SU-DHL-6 (cell line): Measurements from ENCODE around the gene POU2AF3.

ENCODE experiments used
- H2AFZ ChIP-seq: fragments of 200-600 bp; sonication (generic); 2 replicates; pipeline ENCODE4 v1.6.1; 2014; ENCODE audit warnings: low read depth, mild to moderate bottlenecking, moderate library complexity, mixed read lengths, antibody characterized with exemption, low read length; ENCODE audit not compliant: severe bottlenecking
- H3F3A ChIP-seq: fragments of 200-600 bp; shearing (Covaris generic); 2 replicates; pipeline ENCODE4 v1.6.0; 2016; ENCODE audit warnings: antibody characterized with exemption, mild to moderate bottlenecking; ENCODE audit not compliant: insufficient read depth
- H3K27ac ChIP-seq: fragments of 200-600 bp; sonication (generic); 2 replicates; pipeline ENCODE4 v1.5.1; 2016; ENCODE audit warnings: low read depth, mild to moderate bottlenecking, low read length, moderate library complexity, mixed read lengths
- H3K27me3 ChIP-seq: fragments of 200-600 bp; sonication (generic), shearing (Covaris generic); 2 replicates; pipeline ENCODE4 v1.6.0; 2014; ENCODE audit warnings: mild to moderate bottlenecking, low read length
- H3K36me3 ChIP-seq: fragments of 200-600 bp; sonication (generic); 2 replicates; pipeline ENCODE4 v1.6.1; 2014; ENCODE audit warnings: mild to moderate bottlenecking, low read length, mixed read lengths
- H3K4me2 ChIP-seq: fragments of 300-600, 200-600 bp; shearing (Covaris generic), sonication (generic); 2 replicates; pipeline ENCODE4 v1.6.0; 2014; ENCODE audit warnings: low read length, low read depth, mild to moderate bottlenecking; ENCODE audit not compliant: poor library complexity, severe bottlenecking
- H3K4me3 ChIP-seq: fragments of 200-600 bp; sonication (generic); 2 replicates; pipeline ENCODE4 v1.5.1; 2014; ENCODE audit warnings: antibody characterized with exemption, low read length, mild to moderate bottlenecking, mixed read lengths; ENCODE audit not compliant: insufficient read depth, poor library complexity, severe bottlenecking
- H3K79me2 ChIP-seq: fragments of 200-600 bp; sonication (generic); 2 replicates; pipeline ENCODE4 v1.6.1; 2014; ENCODE audit warnings: mild to moderate bottlenecking, low read length, moderate library complexity; ENCODE audit not compliant: insufficient read depth
- H3K9ac ChIP-seq: fragments of 200-600 bp; sonication (generic); 2 replicates; pipeline ENCODE4 v1.7.0; 2014; ENCODE audit warnings: mild to moderate bottlenecking, low read length
- H3K9me2 ChIP-seq: fragments of 200-600 bp; sonication (generic); replicated peaks from 2 replicates; pipeline ENCODE4 v1.6.1; 2014; ENCODE audit warnings: low read length; ENCODE audit not compliant: insufficient read depth
- H3K9me3 ChIP-seq: fragments of 200-600 bp; sonication (generic); 2 replicates; pipeline ENCODE4 v1.6.1; 2014; ENCODE audit warnings: low read length, mixed read lengths; ENCODE audit not compliant: insufficient read depth
- H4K20me1 ChIP-seq: fragments of 200-600 bp; sonication (generic); 2 replicates; pipeline ENCODE4 v1.6.1; 2014; ENCODE audit warnings: low read depth, mild to moderate bottlenecking, antibody characterized with exemption, low read length, moderate library complexity, mixed read lengths
- CTCF ChIP-seq: fragments of 200-600 bp; sonication (generic); IDR thresholded peaks from one replicate; pipeline ENCODE4 v1.5.1; 2017; ENCODE audit warnings: antibody characterized with exemption, mild to moderate bottlenecking, low read length, moderate library complexity; ENCODE audit not compliant: insufficient read depth, poor library complexity, severe bottlenecking
- EZH2phosphoT487 ChIP-seq: fragments of 200-600 bp; sonication (generic), shearing (Covaris generic); conservative IDR thresholded peaks from 2 replicates; pipeline ENCODE4 v1.6.1; 2018; ENCODE audit warnings: mild to moderate bottlenecking, antibody characterized with exemption, low read length, moderate library complexity, mixed read lengths

Gene POU2AF3

GRCh38 chr11:111322534-111322933, 24.2 kb downstream of the POU2AF3 start:
- no peaks in the 10 kb centered on the region for H3K36me3 ChIP-seq
- no peaks in the 10 kb centered on the region for H3K27me3 ChIP-seq
- H3K9ac ChIP-seq: no peak overlapping the region
- no peaks in the 10 kb centered on the region for H3K9me3 ChIP-seq
- no peaks in the 10 kb centered on the region for H3F3A ChIP-seq
- H3K79me2 ChIP-seq: no peaks in the 10 kb centered on the region
- no peak overlapping the region for H3K4me3 ChIP-seq
- no peaks in the 10 kb centered on the region for H3K9me2 ChIP-seq
- no peak overlapping the region for H3K4me2 ChIP-seq
- no peak overlapping the region for H2AFZ ChIP-seq
- no peaks in the 10 kb centered on the region for H4K20me1 ChIP-seq
- H3K27ac ChIP-seq: no peak overlapping the region
- TF ChIP-seq EZH2phosphoT487 (no peak), CTCF (no peak)

GRCh38 chr11:111324277-111324720, 26.0 kb downstream of the POU2AF3 start:
- Histone ChIP-seq H3K9ac (no peak overlapping the region), H3K79me2 (no peaks in the 10 kb centered on the region), H3K9me2 (no peaks in the 10 kb centered on the region), H3K4me3 (no peak overlapping the region), H3K27ac (no peak overlapping the region), H2AFZ (no peak overlapping the region), H4K20me1 (no peaks in the 10 kb centered on the region), H3F3A (no peaks in the 10 kb centered on the region), H3K9me3 (no peaks in the 10 kb centered on the region), H3K27me3 (no peaks in the 10 kb centered on the region), H3K4me2 (no peak overlapping the region), H3K36me3 (no peaks in the 10 kb centered on the region)
- TF ChIP-seq EZH2phosphoT487 (no peak), CTCF (no peak)

- Histone ChIP-seq H3F3A (no peaks in the 10 kb centered on the region), H3K9ac (no peak overlapping the region), H3K9me3 (no peaks in the 10 kb centered on the region), H2AFZ (no peak overlapping the region), H3K27me3 (no peaks in the 10 kb centered on the region), H3K4me3 (no peak overlapping the region), H4K20me1 (no peaks in the 10 kb centered on the region), H3K9me2 (no peaks in the 10 kb centered on the region), H3K79me2 (no peaks in the 10 kb centered on the region), H3K4me2 (no peak overlapping the region), H3K36me3 (no peaks in the 10 kb centered on the region), H3K27ac (no peak overlapping the region)
- TF ChIP-seq EZH2phosphoT487: no peak
- TF ChIP-seq CTCF: no peak
These were observed 26.9 kb downstream of the POU2AF3 start for GRCh38 chr11:111325259-111325658.
